Thyroid gland (tissue), 4 donors: Measurements from ENCODE around the gene SLC8A1. TPM values are rescaled to one million over a fixed set of nuclear protein-coding genes. Genes with fewer than 3 reads are reported as not detected.

Source experiments
- DNase-seq, 2 donors: peaks; one replicate each; pipeline ENCODE4 v3.0.0-alpha.2; 2019
- H3K27ac ChIP-seq, 3 donors: fragments of 200-600 bp; sonication (generic); 1 replicate in 2 of 3; 2 replicates in 1 of 3; pipeline ENCODE4 v1.5.1; 2016 to 2019; ENCODE audit warnings: mild to moderate bottlenecking in 1 of 3, moderate library complexity in 1 of 3
- H3K27me3 ChIP-seq: fragments of 200-600 bp; sonication (generic); one replicate; pipeline ENCODE4 v1.5.1; 2019
- H3K36me3 ChIP-seq, 2 donors: fragments of 200-600 bp; sonication (generic); one replicate each; pipeline ENCODE4 v1.5.1; 2016 to 2019
- H3K4me1 ChIP-seq, 2 donors: fragments of 200-600 bp; sonication (generic); one replicate each; pipeline ENCODE4 v1.5.1; 2017 to 2019
- H3K4me3 ChIP-seq, 3 donors: fragments of 200-600 bp; sonication (generic); replicated peaks in 1 of 3; 1 replicate in 2 of 3; 2 replicates in 1 of 3; pipeline ENCODE4 v1.5.1; 2016; ENCODE audit warnings: mild to moderate bottlenecking in 1 of 3
- H3K9me3 ChIP-seq: fragments of 200-600 bp; sonication (generic); one replicate; pipeline ENCODE4 v1.5.1; 2017
- CTCF ChIP-seq, 6 experiments: fragments of 200-600 bp in 3 of 6; fragments of 450-650 bp in 3 of 6; sonication (generic) in 3 of 6; IDR thresholded peaks; one replicate each; pipeline ENCODE4 v1.5.1; 2016 to 2019; ENCODE audit warnings: antibody characterized with exemption in 6 of 6, mild to moderate bottlenecking in 2 of 6, inconsistent platforms in 1 of 6, moderate library complexity in 1 of 6
- POLR2A ChIP-seq, 2 donors: fragments of 450-650 bp; IDR thresholded peaks; one replicate each; pipeline ENCODE4 v1.6.1; 2017; ENCODE audit warnings: antibody characterized with exemption in 2 of 2, mild to moderate bottlenecking in 2 of 2, moderate library complexity in 1 of 2
- WGBS, 2 donors: methylation state at CpG; one replicate each; pipeline ENCODE4 v1.1.5; 2017; 5-methylcytosine and 5-hydroxymethylcytosine counted together
- intact Hi-C: fragments of 100-400 bp; cut with DNase I; formaldehyde crosslinking; loops from one replicate; pipeline ENCODE4 v1.15.1; 2023
- total RNA-seq, 4 donors: library from RNA; depleted of rRNA; stranded (reverse); fragments of >200 nt; gene quantifications; one replicate each; pipeline ENCODE4 v1.2.3, GENCODE V29; 2016

The SLC8A1 gene
- total RNA-seq, 4 donors from 2014 or later = 2.0 to 5.1 (median 4.4) TPM

DNA sequence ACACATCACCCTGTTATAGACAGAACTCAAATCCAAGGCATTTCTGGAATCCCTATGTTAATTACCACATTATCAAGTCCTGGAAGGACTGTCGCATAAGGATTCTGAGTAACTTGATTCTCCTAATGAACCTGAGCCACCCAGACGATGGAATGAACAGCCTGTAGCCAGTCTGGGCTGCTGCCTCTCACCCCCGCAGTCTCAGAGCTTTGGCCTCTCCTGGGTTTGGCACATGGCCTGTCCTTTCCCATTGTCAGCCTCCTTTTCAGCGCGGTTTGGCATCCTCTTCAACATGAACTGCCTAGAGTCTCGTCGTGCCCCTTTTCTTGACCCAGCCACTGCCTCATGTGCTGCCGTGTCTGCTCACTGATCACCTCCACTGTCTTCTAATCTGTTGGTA is 147.6 kb downstream of the SLC8A1 start:
- WGBS, 2 donors = 73 to 75% methylated on average over 8 of the region's 8 CpGs
- Histone ChIP-seq H3K4me1 (no peaks in the 10 kb centered on the region), H3K27me3 (no peaks in the 10 kb centered on the region), H3K4me3 (no peak overlapping the region), H3K36me3 (no peaks in the 10 kb centered on the region), H3K27ac (no peak overlapping the region), H3K9me3 (no peaks in the 10 kb centered on the region)
- no peak for DNase-seq
- intact Hi-C loops = no loop called here
- no peak for TF ChIP-seq POLR2A (IDR thresholded peaks at IDR 0.05)
- TF ChIP-seq CTCF (IDR thresholded peaks at IDR 0.05) = no peak

GRCh38 chr2:40303746-40304145 is 148.1 kb downstream of the SLC8A1 start:
- 87 to 90% methylated on average over 4 of the region's 4 CpGs for WGBS, 2 donors
- Histone ChIP-seq H3K36me3 (no peaks in the 10 kb centered on the region), H3K4me3 (no peak overlapping the region), H3K4me1 (no peaks in the 10 kb centered on the region), H3K27me3 (no peaks in the 10 kb centered on the region), H3K9me3 (no peaks in the 10 kb centered on the region), H3K27ac (no peak overlapping the region)
- DNase-seq = no peak
- TF ChIP-seq CTCF (IDR thresholded peaks at IDR 0.05) (no peak), POLR2A (IDR thresholded peaks at IDR 0.05) (no peak)
- intact Hi-C loops = no loop called here

GRCh38 chr2:40302751-40303325 is 149.1 kb downstream of the SLC8A1 start:
- Histone ChIP-seq H3K9me3 (no peaks in the 10 kb centered on the region), H3K4me1 (no peaks in the 10 kb centered on the region), H3K27me3 (no peaks in the 10 kb centered on the region), H3K27ac (no peak overlapping the region), H3K4me3 (no peak overlapping the region), H3K36me3 (no peaks in the 10 kb centered on the region)
- DNase-seq = no peak
- WGBS, 2 donors = 92 to 98% methylated on average over 2 of the region's 2 CpGs
- TF ChIP-seq POLR2A (IDR thresholded peaks at IDR 0.05) (no peak), CTCF (IDR thresholded peaks at IDR 0.05) (no peak)
- intact Hi-C loops = no loop called here

GRCh38 chr2:40300391-40300790 is 151.5 kb downstream of the SLC8A1 start:
- WGBS, 2 donors = 70 to 74% methylated on average over 6 of the region's 6 CpGs

DNA sequence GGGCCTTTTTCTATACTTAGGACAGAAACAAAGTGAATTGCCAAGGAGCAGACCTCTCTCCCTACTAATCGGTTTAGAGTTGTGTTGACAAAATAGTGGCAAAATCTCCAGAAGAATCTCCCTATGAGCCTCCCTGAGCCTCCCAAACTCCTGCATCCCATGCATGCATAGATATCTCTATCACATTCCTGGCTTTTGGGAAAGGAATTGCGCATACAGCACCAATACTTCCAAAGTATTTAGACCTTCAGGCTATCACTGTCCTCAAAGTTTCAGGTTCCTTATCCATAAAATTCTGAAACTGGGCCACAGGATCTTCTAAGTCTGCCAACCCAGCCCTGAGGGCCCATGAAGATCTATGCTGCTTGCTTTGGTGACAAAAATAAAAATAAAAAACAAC is 152.1 kb downstream of the SLC8A1 start:
- no peaks in the 10 kb centered on the region for H3K4me1 ChIP-seq
- H3K4me3 ChIP-seq = no peak overlapping the region
- no peak overlapping the region for H3K27ac ChIP-seq
- intact Hi-C loops = no loop called here
- no peaks in the 10 kb centered on the region for H3K27me3 ChIP-seq
- H3K9me3 ChIP-seq = no peaks in the 10 kb centered on the region
- no peak for TF ChIP-seq POLR2A (IDR thresholded peaks at IDR 0.05)
- TF ChIP-seq CTCF (IDR thresholded peaks at IDR 0.05) = no peak
- WGBS, 2 donors = 94 to 98% methylated on average over 2 of the region's 2 CpGs
- no peaks in the 10 kb centered on the region for H3K36me3 ChIP-seq
- DNase-seq = no peak

More at GRCh38 chr2:40300391-40300790, 151.5 kb downstream of the SLC8A1 start:
- no peaks in the 10 kb centered on the region for H3K9me3 ChIP-seq
- no peaks in the 10 kb centered on the region for H3K36me3 ChIP-seq
- no peak overlapping the region for H3K4me3 ChIP-seq
- no peaks in the 10 kb centered on the region for H3K27me3 ChIP-seq
- no peaks in the 10 kb centered on the region for H3K4me1 ChIP-seq
- no peak overlapping the region for H3K27ac ChIP-seq
- DNase-seq = no peak
- intact Hi-C loops = no loop called here
- TF ChIP-seq CTCF (IDR thresholded peaks at IDR 0.05) (no peak), POLR2A (IDR thresholded peaks at IDR 0.05) (no peak)
